GM12865 (cell line): Measurements from ENCODE around the gene RYR3.

ENCODE experiments used
- DNase-seq: peaks from one replicate; pipeline ENCODE4 v3.0.0; 2010; ENCODE audit warnings: low read depth
- H3K4me3 ChIP-seq: 2 replicates; pipeline ENCODE4 v1.5.1; 2011; ENCODE audit warnings: mild to moderate bottlenecking, low read depth, low read length, control low read depth
- CTCF ChIP-seq: IDR thresholded peaks from 2 replicates; pipeline ENCODE4 v1.5.1; 2011; ENCODE audit warnings: low read length, control low read depth, low read depth, inconsistent platforms; ENCODE audit not compliant: insufficient read depth; ENCODE audit errors: missing control alignments

The RYR3 gene

GRCh38 chr15:33823119-33823518 is 512.4 kb downstream of the RYR3 start:
- DNase-seq: no peak
- no peak for TF ChIP-seq CTCF

GRCh38 chr15:33825453-33825852 is 514.7 kb downstream of the RYR3 start:
- no peak overlapping the region for H3K4me3 ChIP-seq
- DNase-seq: no peak
- no peak for TF ChIP-seq CTCF

More at GRCh38 chr15:33823119-33823518, 512.4 kb downstream of the RYR3 start:
- no peak overlapping the region for H3K4me3 ChIP-seq

DNA sequence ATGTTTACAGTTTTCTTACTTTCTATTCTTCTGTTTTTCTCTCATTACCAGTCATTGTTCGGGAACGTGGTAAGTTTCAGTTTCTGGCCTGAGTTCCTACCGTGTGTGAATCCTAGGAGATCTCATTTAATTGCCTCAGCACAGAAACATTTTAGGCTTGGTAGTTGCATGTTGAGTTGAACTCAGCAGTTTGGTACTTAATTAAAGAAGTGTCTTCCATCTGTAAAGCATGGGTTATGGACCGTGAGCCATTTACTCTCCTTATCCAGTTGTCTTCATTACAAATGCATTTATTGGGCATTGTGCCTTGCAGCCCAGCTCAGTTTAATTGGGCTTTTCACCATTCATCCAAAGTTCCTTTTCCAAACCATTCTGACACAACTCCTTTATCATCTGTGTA is 515.4 kb downstream of the RYR3 start:
- TF ChIP-seq CTCF: no peak
- H3K4me3 ChIP-seq: no peak overlapping the region
- no peak for DNase-seq

DNA sequence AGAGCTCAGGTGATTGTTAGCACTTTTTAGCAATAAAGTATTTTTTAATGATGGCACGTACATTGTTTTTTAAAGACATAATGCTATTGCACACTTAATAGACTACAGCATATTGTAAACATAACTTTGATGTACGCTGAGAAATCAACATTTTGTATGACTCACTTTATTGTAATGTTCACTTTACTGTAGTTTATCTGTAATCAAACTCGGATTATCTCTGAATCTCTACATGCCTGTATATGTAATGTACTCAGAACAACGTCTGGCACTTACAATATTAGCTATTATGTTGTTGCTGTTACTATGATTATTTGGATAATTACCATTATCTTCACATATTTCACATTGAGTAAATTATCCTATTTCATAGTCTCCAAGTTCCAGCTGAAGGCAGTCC is 519.6 kb downstream of the RYR3 start:
- no peak for DNase-seq
- no peak for TF ChIP-seq CTCF
- H3K4me3 ChIP-seq: no peak overlapping the region

- no peak for TF ChIP-seq CTCF
- no peak for DNase-seq
- no peak overlapping the region for H3K4me3 ChIP-seq
These were observed 520.9 kb downstream of the RYR3 start for GRCh38 chr15:33831646-33832045.

DNA sequence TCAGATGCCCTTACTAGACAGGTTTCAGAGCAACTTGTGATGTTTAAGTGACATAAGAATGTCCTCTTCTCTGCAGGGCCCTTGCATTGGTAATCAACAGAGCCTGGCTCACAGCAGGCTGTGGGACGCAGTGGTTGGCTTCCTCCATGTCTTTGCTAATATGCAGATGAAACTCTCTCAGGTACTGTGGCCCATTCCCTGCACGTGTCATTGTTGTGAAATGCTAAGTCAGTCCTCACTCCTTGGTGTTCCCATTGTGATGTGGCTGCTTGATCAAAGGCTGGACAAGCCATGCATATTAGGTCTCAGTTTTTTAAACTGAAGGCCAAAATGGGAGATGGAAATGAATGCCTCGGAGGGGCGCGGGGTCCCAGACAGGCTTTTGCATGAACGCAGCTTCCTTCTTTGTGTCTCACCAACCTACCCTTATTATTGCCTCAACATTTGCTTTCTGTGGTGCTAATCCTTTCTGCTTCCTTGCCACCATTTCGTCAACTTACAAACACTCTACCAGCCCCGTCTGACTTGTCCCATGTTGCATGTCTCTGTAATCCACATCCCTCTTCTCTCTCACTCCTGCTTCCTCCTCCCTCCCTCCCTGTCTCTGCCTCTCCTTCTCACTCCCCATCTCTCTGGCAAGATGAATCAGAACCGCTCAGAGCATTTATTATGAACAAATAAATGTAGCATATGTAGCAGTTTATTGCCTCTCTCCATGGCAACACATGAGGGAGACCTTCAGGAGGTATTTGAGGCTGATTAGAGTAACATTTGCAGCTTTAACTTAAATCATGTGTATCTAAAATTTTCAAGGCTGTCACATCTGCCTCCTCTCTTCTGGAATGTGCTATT is 524.4 kb downstream of the RYR3 start:
- H3K4me3 ChIP-seq: no peak overlapping the region
- DNase-seq: no peak
- TF ChIP-seq CTCF: no peak

GRCh38 chr15:33837294-33837693 is 526.5 kb downstream of the RYR3 start:
- no peak for TF ChIP-seq CTCF
- H3K4me3 ChIP-seq: no peak overlapping the region
- no peak for DNase-seq
